ENCODE measurements around the gene CNNM3. TPM values are rescaled to one million over a fixed set of nuclear protein-coding genes. Genes with fewer than 3 reads are reported as not detected.

The CNNM3 gene
- total RNA-seq, 2 experiments from 2014 or later = 28.0 to 30.5 TPM

DNA sequence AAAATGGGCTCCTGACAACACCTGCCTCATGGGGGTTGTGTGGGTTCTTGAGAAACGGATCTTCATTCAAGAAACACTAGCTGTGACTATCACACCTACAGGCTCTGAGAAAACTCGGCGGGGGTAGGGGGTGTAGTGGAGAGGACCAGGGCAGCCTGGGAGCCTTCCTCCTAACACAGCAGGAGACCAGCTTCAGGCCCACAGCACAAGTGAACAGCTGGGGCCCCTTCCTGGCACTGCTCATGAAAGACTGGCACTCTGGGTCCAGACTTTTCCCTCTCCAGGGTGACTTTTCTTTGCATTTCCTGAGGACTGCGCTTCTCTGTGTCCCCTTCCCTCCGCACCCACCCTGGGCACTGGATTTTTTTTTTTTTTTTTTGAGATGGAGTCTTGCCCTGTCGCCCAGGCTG is 61.0 kb downstream of the CNNM3 start:
- H3K9me3 Mint-ChIP-seq (ENCODE audit: low read depth) = no peaks in the 10 kb centered on the region
- no peak overlapping the region for H3K4me3 Mint-ChIP-seq
- H3K36me3 Mint-ChIP-seq = no peaks in the 10 kb centered on the region
- no peak overlapping the region for H3K27ac Mint-ChIP-seq
- DNase-seq (no peak), ATAC-seq (no peak)
- peaks cover 9% of the 10 kb centered on the region for H3K4me1 Mint-ChIP-seq
- CTCF ChIA-PET = interaction anchor here (1.7 kb wide), 1 partner anchor 74 kb away, joined by 7 read pairs; no protein-coding TSS in a partner anchor
- peaks cover 3% of the 10 kb centered on the region for H3K27me3 Mint-ChIP-seq

DNA sequence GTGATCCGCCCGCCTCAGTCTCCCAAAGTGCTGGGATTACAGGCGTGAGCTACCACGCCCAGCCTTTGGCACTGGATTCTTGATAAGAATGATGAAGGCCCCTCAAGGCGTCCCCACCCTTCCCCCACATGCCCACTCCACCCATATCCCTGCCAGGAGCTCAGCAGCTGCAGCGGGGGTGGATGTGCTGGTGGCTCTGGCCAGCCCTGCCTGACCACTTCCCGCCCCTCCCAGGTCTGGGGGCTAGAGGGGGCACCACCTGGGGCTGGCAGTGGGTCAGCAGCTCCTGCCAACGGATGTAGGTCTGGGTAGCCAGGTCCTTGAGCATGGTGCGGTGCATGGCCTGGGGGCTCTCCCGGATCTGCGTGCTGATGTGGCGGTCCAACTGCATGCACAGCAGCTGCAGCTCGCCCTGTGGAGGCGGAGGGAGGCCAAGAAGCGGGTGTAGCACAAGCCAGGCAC is 61.6 kb downstream of the CNNM3 start:
- Mint-ChIP-seq H3K27ac (no peak overlapping the region), H3K4me3 (no peak overlapping the region), H3K36me3 (no peaks in the 10 kb centered on the region), H3K27me3 (peaks cover 3% of the 10 kb centered on the region), H3K4me1 (peaks cover 9% of the 10 kb centered on the region), H3K9me3 (ENCODE audit: low read depth) (no peaks in the 10 kb centered on the region)
- ATAC-seq (no peak), DNase-seq (no peak)
- CTCF ChIA-PET = interaction anchor here (1.7 kb wide), 1 partner anchor 73 kb away, joined by 7 read pairs; no protein-coding TSS in a partner anchor

DNA sequence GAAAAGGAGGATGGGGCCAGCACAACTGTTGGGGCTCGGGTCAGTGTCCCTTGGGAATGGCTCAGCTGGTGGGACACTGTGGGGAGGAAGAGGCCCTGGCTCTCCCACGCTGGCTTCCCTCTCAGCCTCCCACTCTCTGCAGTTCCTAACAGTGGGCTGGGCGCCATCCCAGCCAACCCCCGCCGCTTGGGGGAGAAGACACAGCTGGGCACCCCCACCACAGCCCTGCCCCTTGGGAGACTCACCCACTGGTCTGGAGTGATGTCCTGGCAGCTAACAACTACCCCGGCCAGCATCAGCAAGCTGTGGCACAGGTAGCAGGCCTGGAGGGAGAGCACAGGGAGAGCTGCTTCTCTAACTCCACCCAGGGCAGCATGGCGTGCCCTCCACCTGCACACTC is 62.1 kb downstream of the CNNM3 start:
- Mint-ChIP-seq H3K4me3 (no peak overlapping the region), H3K36me3 (no peaks in the 10 kb centered on the region), H3K27ac (no peak overlapping the region), H3K4me1 (peaks cover 7% of the 10 kb centered on the region), H3K9me3 (ENCODE audit: low read depth) (no peaks in the 10 kb centered on the region), H3K27me3 (peaks cover 3% of the 10 kb centered on the region)
- DNase-seq (no peak), ATAC-seq (peak; percentile 8)
- CTCF ChIA-PET = interaction anchor here (1.7 kb wide), 1 partner anchor 73 kb away, joined by 7 read pairs; no protein-coding TSS in a partner anchor

DNA sequence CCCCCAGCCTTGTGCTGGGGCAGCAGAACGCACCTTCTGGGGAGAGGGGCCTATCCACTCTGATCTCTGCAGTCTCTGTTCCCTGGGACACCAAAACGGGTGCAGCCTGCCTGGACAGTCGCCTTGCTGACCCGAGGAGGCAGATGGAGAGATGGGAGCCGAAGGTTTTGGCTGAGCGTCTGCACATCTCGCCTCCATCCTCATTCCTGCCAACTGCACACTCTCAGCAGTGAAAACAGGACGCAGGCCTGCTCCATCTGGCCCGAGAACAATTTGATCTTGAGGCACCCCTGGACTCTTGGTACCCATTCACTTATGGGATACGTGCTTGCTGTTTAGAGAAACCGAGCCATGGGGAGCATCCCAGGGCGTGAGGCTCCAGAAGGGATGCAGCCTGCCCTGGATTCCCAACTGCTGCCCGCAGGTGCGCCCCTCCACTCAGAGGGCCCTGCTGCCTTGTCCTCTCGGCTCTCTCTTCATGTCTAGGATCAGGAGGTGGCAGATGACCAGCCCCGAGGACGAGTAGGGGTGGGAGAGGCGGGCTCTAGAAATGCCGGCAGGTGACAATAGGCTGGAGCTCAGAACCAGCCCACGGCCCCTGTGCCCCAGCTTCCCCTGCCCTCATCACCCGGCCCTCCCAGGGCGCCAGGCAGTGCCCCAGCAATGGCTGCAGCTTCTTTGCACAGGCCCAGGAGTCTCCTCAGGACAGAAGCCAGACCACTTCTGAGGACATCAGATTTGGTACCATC is 62.9 kb downstream of the CNNM3 start:
- Mint-ChIP-seq H3K27ac (no peak overlapping the region), H3K27me3 (peaks cover 3% of the 10 kb centered on the region), H3K4me1 (peaks cover 7% of the 10 kb centered on the region), H3K36me3 (no peaks in the 10 kb centered on the region), H3K4me3 (no peak overlapping the region), H3K9me3 (ENCODE audit: low read depth) (no peaks in the 10 kb centered on the region)
- DNase-seq = no peak
- ATAC-seq = no peak
- CTCF ChIA-PET = interaction anchor here (1.1 to 1.9 kb wide), 2 partner anchors 8 to 10 kb away, joined by 3 to 8 read pairs; no protein-coding TSS in a partner anchor

DNA sequence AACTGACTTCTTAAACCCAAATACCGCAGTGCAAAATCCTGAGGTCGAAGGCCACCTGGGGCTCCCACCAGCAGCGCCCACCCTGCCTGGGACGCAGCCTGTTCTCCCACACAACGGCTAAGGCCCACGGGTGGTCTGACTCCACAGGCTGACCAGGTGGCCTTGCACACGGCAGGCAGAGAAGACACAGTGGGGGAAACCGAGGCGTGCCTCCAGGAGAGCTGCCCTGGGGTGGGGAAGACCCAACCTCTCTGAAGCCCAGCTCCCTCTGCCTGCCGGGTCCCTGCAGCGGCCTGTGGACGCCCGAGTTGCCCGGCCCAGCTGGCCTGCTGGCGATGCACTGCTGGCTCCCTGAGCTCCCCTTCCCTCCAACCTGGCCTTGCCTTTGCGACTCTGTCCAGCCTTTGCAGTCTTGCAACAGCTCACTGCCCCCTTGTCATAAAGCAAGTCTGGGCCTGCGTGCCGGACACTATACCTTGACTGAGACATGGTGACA is 63.5 kb downstream of the CNNM3 start:
- DNase-seq (no peak), ATAC-seq (no peak)
- Mint-ChIP-seq H3K27ac (no peak overlapping the region), H3K4me1 (peaks cover 4% of the 10 kb centered on the region), H3K36me3 (no peaks in the 10 kb centered on the region), H3K9me3 (ENCODE audit: low read depth) (no peaks in the 10 kb centered on the region), H3K27me3 (no peaks in the 10 kb centered on the region), H3K4me3 (no peak overlapping the region)
- CTCF ChIA-PET = interaction anchor here (1.1 to 1.9 kb wide), 2 partner anchors 9 to 11 kb away, joined by 3 to 8 read pairs; no protein-coding TSS in a partner anchor

DNA sequence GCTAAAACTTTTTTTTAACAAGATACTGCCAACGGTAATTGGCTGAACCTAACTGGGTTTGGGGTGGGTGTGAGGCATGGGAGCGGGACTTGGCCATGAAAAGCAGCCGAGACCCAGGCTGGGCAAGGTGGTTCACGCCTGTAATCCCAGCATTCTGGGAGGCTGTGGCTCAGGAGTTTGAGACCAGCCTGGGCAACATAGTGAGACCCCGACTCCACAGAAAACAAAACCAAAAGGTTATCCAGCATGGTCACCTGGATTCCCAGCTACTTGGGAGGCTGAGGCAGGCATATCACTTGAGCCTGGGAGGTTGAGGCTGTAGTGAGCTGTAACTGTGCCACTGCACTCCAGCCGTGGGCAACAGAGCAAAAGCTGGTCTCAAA is 64.8 kb downstream of the CNNM3 start:
- Mint-ChIP-seq H3K36me3 (no peaks in the 10 kb centered on the region), H3K4me3 (no peak overlapping the region), H3K27ac (no peak overlapping the region), H3K9me3 (ENCODE audit: low read depth) (no peaks in the 10 kb centered on the region), H3K4me1 (peaks cover 3% of the 10 kb centered on the region), H3K27me3 (no peaks in the 10 kb centered on the region)
- no peak for DNase-seq
- CTCF ChIA-PET = interaction anchor here (1.9 kb wide), 1 partner anchor 12 kb away, joined by 8 read pairs; no protein-coding TSS in a partner anchor
- ATAC-seq = no peak

DNA sequence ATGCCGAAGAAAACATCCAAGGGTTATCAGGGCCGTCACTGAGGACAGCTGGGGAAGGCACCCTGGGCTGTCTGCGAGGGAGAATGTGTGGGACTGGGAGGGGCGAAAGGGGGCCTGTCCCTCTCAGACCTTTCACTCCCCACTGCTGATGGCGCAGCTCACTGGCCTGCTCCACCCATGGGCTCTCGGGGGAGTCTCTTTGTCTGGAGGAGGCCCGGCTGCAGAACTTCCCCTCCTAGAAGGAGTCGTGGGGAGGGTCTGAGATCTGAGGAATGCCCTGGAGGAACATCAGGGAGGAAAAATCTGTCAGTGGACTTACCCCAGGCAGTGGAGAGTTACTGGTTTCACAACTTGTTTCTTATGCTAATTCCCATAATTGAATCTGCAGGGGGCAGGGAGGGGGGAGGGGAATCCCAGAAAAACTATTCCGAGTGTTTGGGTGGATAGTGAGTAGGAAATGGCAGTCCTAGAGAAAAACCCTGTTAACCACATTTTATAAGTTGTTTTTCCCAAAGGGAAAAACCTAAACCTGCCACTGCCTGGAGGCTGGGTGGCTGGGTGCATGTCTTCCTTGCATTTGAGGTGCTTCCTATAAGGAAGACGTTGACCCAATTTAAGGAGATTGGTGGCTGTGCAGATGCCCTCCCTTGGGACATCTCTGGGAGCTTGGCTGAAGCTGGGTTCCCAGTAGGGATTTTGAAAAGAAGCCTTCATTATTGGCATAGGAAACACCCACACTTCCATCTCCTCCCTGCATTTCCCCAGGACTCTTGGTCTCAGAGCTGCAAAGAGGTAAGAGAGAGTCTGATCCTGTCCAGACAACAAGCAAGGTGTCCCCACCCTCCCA is 65.5 kb downstream of the CNNM3 start:
- no peaks in the 10 kb centered on the region for H3K9me3 Mint-ChIP-seq (ENCODE audit: low read depth)
- no peaks in the 10 kb centered on the region for H3K27me3 Mint-ChIP-seq
- H3K27ac Mint-ChIP-seq = no peak overlapping the region
- CTCF ChIA-PET = interaction anchor here (1.2 kb wide), 1 partner anchor 69 kb away, joined by 4 read pairs; no protein-coding TSS in a partner anchor
- H3K4me3 Mint-ChIP-seq = no peak overlapping the region
- no peaks in the 10 kb centered on the region for H3K36me3 Mint-ChIP-seq
- DNase-seq = no peak
- ATAC-seq = no peak
- H3K4me1 Mint-ChIP-seq = peaks cover 3% of the 10 kb centered on the region

DNA sequence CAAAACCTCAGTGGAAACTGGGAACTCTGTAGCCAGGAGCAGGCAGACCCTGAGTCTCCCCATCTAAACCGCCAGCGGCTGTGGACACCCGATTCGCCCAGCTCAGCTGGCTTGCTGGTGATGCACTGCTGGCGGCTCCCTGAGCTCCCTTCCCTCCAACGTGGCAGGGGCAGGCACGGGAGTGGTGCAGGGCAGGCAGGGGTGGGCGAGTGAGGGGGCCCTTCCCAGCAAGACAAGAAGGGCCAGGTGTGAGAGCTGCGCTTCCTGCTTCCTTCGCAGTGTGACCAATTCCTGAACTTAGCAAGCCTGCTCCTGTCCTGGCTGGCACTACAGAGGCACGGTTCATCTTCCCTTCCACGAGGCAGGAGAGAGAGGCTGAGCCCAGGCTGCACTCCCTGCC is 66.2 kb downstream of the CNNM3 start:
- Mint-ChIP-seq H3K27ac (no peak overlapping the region), H3K4me1 (no peaks in the 10 kb centered on the region)
- CTCF ChIA-PET = interaction anchor here (1.2 kb wide), 1 partner anchor 69 kb away, joined by 4 read pairs; no protein-coding TSS in a partner anchor

DNA sequence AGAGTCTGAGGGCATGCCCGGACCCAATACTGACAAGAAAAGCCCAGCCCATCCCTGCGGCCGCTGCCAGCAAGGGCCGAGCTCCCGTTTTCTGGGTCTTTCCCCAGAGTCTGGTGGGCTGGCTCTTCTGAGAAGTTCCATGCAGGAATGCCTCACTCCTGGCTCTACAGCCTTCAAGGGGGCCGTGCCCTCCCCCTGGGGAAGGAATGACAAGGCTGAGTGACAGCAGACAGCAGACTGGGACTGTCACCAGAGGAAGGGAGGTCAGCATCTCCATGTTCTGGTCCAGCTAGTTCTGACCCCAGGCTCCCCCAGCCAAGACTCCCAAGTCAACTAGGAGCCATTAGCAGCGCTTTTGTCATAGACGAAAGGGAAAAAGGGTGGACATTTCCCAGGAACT is 66.8 kb downstream of the CNNM3 start:
- no peak for DNase-seq
- no peaks in the 10 kb centered on the region for H3K4me1 Mint-ChIP-seq
- H3K27ac Mint-ChIP-seq = no peak overlapping the region
- no peaks in the 10 kb centered on the region for H3K36me3 Mint-ChIP-seq
- no peaks in the 10 kb centered on the region for H3K27me3 Mint-ChIP-seq
- no peak overlapping the region for H3K4me3 Mint-ChIP-seq
- no peaks in the 10 kb centered on the region for H3K9me3 Mint-ChIP-seq (ENCODE audit: low read depth)
- no peak for ATAC-seq
- CTCF ChIA-PET = interaction anchor here (1.2 kb wide), 1 partner anchor 68 kb away, joined by 4 read pairs; no protein-coding TSS in a partner anchor

More for the DNA sequence above, 66.2 kb downstream of the CNNM3 start:
- no peaks in the 10 kb centered on the region for H3K36me3 Mint-ChIP-seq
- no peaks in the 10 kb centered on the region for H3K27me3 Mint-ChIP-seq
- DNase-seq (no peak), ATAC-seq (no peak)
- H3K4me3 Mint-ChIP-seq = no peak overlapping the region
- H3K9me3 Mint-ChIP-seq (ENCODE audit: low read depth) = no peaks in the 10 kb centered on the region

DNA sequence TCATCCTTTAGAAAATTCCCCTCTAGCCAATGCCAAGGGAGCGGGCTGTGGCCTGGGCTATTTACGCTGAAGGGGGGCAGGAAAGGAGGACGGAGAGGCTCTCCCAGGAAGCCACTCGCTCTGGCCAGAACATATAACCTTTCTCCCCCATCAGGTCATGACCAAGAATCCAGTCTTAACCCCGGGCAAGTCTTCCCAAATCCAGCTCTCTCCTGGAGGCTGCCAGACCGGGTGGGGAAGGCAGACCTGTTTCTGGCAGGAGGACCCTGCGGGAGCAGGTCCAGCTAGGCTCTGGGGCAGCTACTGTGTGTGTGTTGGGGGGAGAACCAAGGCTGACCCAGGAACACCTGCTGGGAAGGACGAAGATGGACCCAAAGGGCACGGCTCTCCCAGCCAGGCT is 67.2 kb downstream of the CNNM3 start:
- CTCF ChIA-PET = no interaction called here
- no peak for DNase-seq
- no peak for ATAC-seq
- no peaks in the 10 kb centered on the region for H3K27me3 Mint-ChIP-seq
- no peak overlapping the region for H3K27ac Mint-ChIP-seq
- no peaks in the 10 kb centered on the region for H3K4me1 Mint-ChIP-seq
- H3K4me3 Mint-ChIP-seq = no peak overlapping the region
- H3K9me3 Mint-ChIP-seq (ENCODE audit: low read depth) = no peaks in the 10 kb centered on the region
- H3K36me3 Mint-ChIP-seq = no peaks in the 10 kb centered on the region

Small RNA genes within 50 kb of the gene (microRNA-seq; reads per million reads assigned to microRNA genes)
- not detected for gene MIR3127

Other genes with a start within 250 kb of the CNNM3 start
- 10 to 100 TPM; 74.6 to 84.0 TPM for gene KANSL3, start 178.0 kb upstream of the CNNM3 start, total RNA-seq
- gene FER1L5, start 173.5 kb upstream of the CNNM3 start, total RNA-seq = not detected
- 1 to 10 TPM; 7.3 to 7.5 TPM for gene LMAN2L, start 76.2 kb upstream of the CNNM3 start, total RNA-seq
- 1 to 10 TPM; 7.6 to 7.9 TPM for gene CNNM4, start 55.4 kb upstream of the CNNM3 start, total RNA-seq
- gene ANKRD23, start 27.8 kb downstream of the CNNM3 start, total RNA-seq = 10 to 100 TPM; 10.4 to 14.8 TPM
- gene ANKRD39, start 41.7 kb downstream of the CNNM3 start, total RNA-seq = 10 to 100 TPM; 32.6 to 42.6 TPM
- 10 to 100 TPM in 1 of 2 experiments, 1 to 10 TPM in 1; 9.7 to 11.6 TPM for gene SEMA4C, start 53.8 kb downstream of the CNNM3 start, total RNA-seq
- gene FAM178B, start 170.3 kb downstream of the CNNM3 start, total RNA-seq = not detected